Measurements from ENCODE around the gene NPBWR2. TPM values are rescaled to one million over a fixed set of nuclear protein-coding genes. Genes with fewer than 3 reads are reported as not detected.

NPBWR2 gene
- total RNA-seq, 1 donor from 2014 or later, result not detected

DNA sequence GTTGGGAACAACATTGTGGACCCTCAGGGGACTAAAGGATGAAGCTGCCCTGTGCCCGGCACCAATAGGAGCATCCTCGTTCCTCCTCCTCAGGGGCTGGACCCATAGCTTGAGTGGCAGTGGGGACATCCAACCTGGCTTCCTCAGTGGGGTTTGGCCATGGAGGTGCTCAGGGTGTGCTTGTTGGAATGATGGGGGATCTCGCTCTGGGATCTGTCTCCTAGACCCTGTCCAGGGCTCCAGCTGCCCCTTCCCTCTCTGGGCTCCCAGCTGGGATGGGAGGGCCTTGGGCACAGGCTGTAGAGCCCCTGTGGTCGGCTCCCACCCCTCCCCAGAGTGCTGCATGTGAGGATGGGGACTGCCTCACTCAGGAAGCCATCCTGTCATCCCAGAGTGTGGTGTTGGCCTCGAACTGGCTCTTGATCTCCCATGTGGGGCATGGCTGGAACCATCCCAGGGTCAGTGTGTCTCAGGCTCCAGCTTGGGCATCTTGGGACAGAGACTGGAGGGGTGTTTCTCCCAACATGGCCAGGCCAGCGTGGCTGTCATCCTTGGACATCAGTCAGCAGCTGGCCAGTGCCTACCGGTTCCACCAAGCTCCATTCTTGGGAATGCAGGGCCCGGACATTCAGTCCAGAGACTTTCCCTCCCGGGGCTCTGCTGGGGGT lies 47.4 kb upstream of the NPBWR2 start:
- Histone ChIP-seq H2AFZ (replicated peaks) (no peak overlapping the region), H3K9ac (no peak overlapping the region), H3K79me2 (ENCODE audit: low read depth) (no peaks in the 10 kb centered on the region), H3K4me1 (peaks cover 40% of the 10 kb centered on the region), H3K4me2 (no peak overlapping the region), H3K27me3 (no peaks in the 10 kb centered on the region), H3K27ac (no peak overlapping the region), H4K20me1 (ENCODE audit: low read depth) (no peaks in the 10 kb centered on the region), H3K4me3 (no peak overlapping the region), H3K9me3 (ENCODE audit: low read depth) (no peaks in the 10 kb centered on the region), H3F3A (ENCODE audit: low read depth) (peaks cover 22% of the 10 kb centered on the region), H3K36me3 (no peaks in the 10 kb centered on the region)
- peaks cover 63% of the 10 kb centered on the region for H3K4me1 Mint-ChIP-seq
- peaks cover 2% of the 10 kb centered on the region for H3K9me3 Mint-ChIP-seq
- DNase-seq (ENCODE audit: low spot score), result no peak
- no peaks in the 10 kb centered on the region for H3K36me3 Mint-ChIP-seq
- no peak overlapping the region for H3K27ac Mint-ChIP-seq
- TF ChIP-seq EZH2phosphoT487 (IDR thresholded peaks at IDR 0.05) (no peak), EZH2 (IDR thresholded peaks at IDR 0.05) (no peak)
- TF ChIP-seq, protein P1, sequence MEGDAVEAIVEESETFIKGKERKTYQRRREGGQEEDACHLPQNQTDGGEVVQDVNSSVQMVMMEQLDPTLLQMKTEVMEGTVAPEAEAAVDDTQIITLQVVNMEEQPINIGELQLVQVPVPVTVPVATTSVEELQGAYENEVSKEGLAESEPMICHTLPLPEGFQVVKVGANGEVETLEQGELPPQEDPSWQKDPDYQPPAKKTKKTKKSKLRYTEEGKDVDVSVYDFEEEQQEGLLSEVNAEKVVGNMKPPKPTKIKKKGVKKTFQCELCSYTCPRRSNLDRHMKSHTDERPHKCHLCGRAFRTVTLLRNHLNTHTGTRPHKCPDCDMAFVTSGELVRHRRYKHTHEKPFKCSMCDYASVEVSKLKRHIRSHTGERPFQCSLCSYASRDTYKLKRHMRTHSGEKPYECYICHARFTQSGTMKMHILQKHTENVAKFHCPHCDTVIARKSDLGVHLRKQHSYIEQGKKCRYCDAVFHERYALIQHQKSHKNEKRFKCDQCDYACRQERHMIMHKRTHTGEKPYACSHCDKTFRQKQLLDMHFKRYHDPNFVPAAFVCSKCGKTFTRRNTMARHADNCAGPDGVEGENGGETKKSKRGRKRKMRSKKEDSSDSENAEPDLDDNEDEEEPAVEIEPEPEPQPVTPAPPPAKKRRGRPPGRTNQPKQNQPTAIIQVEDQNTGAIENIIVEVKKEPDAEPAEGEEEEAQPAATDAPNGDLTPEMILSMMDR (IDR thresholded peaks at IDR 0.05), result no peak
- no peak overlapping the region for H3K4me3 Mint-ChIP-seq
- H3K27me3 Mint-ChIP-seq (ENCODE audit: insufficient read depth, low read depth), result peaks cover 29% of the 10 kb centered on the region

DNA sequence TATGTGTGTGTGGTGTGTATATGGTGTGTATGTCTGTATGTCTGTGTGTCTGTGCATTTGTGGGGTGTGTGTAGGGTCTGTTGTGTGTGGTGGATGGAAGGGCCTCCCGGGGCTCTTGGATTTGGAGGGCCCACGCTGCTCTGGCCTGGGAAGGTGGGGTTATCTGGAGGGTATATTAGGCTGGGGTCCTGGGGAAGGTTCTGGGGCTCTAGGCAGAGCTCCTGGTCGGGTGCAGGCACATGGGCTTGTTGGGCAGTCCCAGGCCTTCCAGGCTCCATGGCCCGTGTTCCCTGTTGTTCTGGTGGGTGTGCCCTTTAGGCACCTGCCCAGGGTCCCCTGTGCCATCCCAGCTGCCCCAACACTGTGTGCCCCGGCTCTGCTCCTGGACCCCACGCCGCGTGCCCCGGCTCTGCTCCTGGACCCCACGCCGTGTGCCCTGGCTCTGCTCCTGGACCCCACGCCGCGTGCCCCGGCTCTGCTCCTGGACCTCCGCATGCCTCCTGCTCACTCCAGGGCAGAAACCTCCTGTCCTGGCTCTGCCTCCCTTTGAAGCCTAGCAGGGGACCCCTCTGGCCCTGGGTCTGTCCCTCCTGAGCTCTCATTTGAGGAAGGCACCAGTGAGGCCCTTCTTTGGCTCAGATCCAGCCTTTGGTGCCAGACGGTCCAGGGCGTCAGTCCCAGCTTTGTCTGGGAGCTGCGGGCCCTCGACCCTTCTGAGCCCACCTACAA lies 46.7 kb upstream of the NPBWR2 start:
- H3K27me3 ChIP-seq, result no peaks in the 10 kb centered on the region
- no peaks in the 10 kb centered on the region for H3K9me3 ChIP-seq (ENCODE audit: low read depth)
- peak overlapping the region; percentile 47 for H3K27ac Mint-ChIP-seq
- no peaks in the 10 kb centered on the region for H4K20me1 ChIP-seq (ENCODE audit: low read depth)
- DNase-seq (ENCODE audit: low spot score), result no peak
- H3F3A ChIP-seq (ENCODE audit: low read depth), result peaks cover 22% of the 10 kb centered on the region
- no peak overlapping the region for H3K27ac ChIP-seq
- H3K4me1 Mint-ChIP-seq, result peaks cover 57% of the 10 kb centered on the region
- no peak overlapping the region for H3K4me2 ChIP-seq
- H3K36me3 ChIP-seq, result no peaks in the 10 kb centered on the region
- peak overlapping the region; percentile 24 for H3K4me3 Mint-ChIP-seq
- H3K79me2 ChIP-seq (ENCODE audit: low read depth), result no peaks in the 10 kb centered on the region
- peaks cover 2% of the 10 kb centered on the region for H3K9me3 Mint-ChIP-seq
- H3K36me3 Mint-ChIP-seq, result no peaks in the 10 kb centered on the region
- H2AFZ ChIP-seq (replicated peaks), result no peak overlapping the region
- H3K27me3 Mint-ChIP-seq (ENCODE audit: insufficient read depth, low read depth), result peaks cover 31% of the 10 kb centered on the region
- H3K9ac ChIP-seq, result no peak overlapping the region
- peaks cover 38% of the 10 kb centered on the region for H3K4me1 ChIP-seq
- TF ChIP-seq EZH2 (IDR thresholded peaks at IDR 0.05) (no peak), EZH2phosphoT487 (IDR thresholded peaks at IDR 0.05) (no peak)
- TF ChIP-seq, protein P1 (IDR thresholded peaks at IDR 0.05), result no peak
- H3K4me3 ChIP-seq, result no peak overlapping the region

DNA sequence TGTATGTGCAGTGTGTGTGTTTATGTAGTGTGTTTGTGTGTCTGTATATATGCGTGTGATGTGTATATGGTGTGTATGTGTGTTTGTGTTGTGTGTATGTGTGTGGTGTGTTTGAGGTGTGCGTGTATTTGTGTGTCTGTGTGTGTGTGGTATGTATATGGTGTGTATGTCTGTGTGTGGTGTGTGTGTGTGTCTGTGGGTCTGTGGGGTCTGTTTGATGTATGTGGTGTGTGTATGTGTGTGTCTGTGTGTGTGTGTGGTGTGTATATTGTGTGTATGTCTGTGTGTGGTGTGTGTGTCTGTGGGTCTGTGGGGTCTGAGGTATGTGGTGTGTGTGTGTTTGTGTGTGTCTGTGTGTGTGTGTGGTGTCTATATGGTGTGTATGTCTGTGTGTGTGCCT lies 46.0 kb upstream of the NPBWR2 start:
- H3K4me1 Mint-ChIP-seq, result peaks cover 54% of the 10 kb centered on the region
- peaks cover 2% of the 10 kb centered on the region for H3K9me3 Mint-ChIP-seq

More for the DNA sequence above, 46.0 kb upstream of the NPBWR2 start:
- no peaks in the 10 kb centered on the region for H3K36me3 Mint-ChIP-seq
- no peak for TF ChIP-seq EZH2 (IDR thresholded peaks at IDR 0.05)
- no peak for TF ChIP-seq EZH2phosphoT487 (IDR thresholded peaks at IDR 0.05)
- TF ChIP-seq, protein P1 (IDR thresholded peaks at IDR 0.05), result no peak
- H3K79me2 ChIP-seq (ENCODE audit: low read depth), result no peaks in the 10 kb centered on the region
- H3K4me1 ChIP-seq, result peaks cover 38% of the 10 kb centered on the region
- H3K27ac ChIP-seq, result no peak overlapping the region
- H3K27ac Mint-ChIP-seq, result peak overlapping the region; percentile 47
- no peaks in the 10 kb centered on the region for H3K36me3 ChIP-seq
- DNase-seq (ENCODE audit: low spot score), result no peak
- H3K4me3 Mint-ChIP-seq, result peak overlapping the region; percentile 24
- H3F3A ChIP-seq (ENCODE audit: low read depth), result peaks cover 22% of the 10 kb centered on the region
- H3K27me3 ChIP-seq, result no peaks in the 10 kb centered on the region
- no peak overlapping the region for H3K9ac ChIP-seq
- peaks cover 28% of the 10 kb centered on the region for H3K27me3 Mint-ChIP-seq (ENCODE audit: insufficient read depth, low read depth)
- H4K20me1 ChIP-seq (ENCODE audit: low read depth), result no peaks in the 10 kb centered on the region
- H3K9me3 ChIP-seq (ENCODE audit: low read depth), result no peaks in the 10 kb centered on the region
- no peak overlapping the region for H3K4me2 ChIP-seq
- H2AFZ ChIP-seq (replicated peaks), result no peak overlapping the region
- H3K4me3 ChIP-seq, result no peak overlapping the region
